HG03097 (cell line): Measurements from ENCODE around the gene GRIN2A.

Experiments
- ATAC-seq: cut with Tn5 transposase; IDR thresholded peaks from one replicate; pipeline ENCODE4 v1.9.1; 2021; ENCODE audit not compliant: unreplicated experiment, low FRiP score

The GRIN2A gene

DNA sequence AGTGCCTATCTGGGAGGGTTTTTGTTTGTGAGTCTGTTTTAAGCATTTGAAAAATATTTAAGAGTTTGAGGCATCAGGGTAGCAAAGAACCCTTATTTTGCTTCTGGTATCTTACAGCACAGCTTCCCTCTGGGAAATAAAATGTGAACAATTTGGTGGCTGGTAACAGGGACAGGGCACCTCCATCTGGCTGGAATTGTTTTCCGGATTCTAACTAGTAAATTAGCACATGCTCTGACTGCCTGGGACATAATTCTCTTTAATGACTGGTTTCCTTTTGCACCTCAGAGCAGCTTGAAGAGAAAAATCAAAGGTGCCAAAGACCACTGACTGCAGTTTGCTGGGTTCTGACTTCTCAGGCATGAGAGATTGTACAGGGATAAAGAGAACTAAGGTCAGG lies 469.1 kb downstream of the GRIN2A start:
- no peak for ATAC-seq

DNA sequence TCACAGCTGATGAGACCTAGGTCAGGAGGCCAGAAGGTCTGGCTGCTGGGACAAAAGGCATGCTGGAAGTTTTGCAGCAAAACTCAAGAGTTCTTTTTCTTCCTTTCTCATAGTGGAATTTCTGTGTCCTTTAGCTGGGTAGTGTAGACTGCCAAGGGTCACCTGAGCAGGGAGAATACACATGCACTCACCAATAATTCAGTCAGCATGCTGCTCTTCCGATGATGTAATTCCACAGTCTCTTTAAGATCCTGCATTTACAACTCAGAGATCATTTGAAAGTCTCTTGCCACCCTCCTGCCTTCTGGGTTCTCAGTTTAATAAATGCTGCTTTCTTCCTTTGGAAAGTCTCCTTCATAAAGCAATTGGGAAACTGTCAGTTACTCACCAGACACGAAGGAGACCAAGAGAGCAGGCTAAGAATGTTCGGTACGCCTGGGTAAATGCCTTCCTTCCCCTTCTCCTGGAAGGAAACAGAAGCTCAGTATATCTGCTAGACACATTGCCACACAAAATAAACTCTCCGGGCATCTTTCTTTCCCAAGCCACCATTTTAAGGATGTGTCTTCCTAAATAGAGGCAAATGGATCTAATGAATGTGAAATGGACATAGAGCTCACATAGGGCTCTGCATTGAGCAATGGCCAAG lies 473.1 kb downstream of the GRIN2A start:
- no peak for ATAC-seq

DNA sequence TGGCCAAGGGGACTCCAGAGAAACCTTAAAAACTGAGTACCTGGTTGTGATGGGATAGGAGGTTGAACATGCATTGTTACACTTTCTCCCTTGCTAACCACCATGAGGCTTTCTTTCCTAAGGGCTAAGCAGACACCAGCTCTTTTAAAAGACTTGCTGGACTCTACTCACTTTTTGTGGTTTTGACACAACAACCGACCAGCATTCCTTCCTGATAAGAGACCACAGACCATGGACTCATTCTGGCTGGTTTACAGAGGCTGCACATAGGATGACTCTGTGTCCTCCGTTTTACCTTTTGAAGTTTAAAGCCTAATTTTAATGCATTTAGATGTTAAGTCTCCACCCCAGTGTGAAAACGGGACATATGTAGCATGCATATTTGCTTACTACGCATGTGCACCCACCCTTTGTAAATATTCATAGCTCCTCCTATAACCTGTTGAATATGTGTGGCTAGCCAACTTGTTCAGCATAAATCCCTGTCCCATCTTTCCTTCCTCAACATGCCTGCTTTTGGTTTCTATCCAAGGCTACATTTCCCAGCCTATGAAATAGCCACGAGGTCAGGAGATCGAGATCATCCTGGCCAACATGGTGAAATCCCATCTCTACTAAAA lies 475.9 kb downstream of the GRIN2A start:
- ATAC-seq, result no peak

DNA sequence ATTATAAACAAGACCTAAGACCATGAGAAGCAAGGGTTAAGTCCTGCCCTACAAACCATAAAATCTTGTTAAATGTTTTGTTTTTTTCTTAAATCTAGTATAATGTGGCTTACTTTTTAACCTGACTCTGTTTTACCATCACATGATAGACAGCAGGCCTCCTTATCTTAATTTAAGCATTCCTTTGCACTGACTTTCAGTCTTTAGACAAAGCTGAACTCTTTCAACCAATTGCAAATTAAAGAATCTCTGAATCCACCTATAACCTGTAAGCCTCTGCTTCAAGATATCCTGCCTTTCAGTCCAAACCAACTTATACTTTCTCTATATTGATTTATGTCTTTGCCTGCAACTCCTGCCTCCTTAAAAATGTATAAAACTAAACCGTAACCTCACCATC lies 478.5 kb downstream of the GRIN2A start:
- no peak for ATAC-seq
